ENCODE results near the gene U2AF1L4.

DNA sequence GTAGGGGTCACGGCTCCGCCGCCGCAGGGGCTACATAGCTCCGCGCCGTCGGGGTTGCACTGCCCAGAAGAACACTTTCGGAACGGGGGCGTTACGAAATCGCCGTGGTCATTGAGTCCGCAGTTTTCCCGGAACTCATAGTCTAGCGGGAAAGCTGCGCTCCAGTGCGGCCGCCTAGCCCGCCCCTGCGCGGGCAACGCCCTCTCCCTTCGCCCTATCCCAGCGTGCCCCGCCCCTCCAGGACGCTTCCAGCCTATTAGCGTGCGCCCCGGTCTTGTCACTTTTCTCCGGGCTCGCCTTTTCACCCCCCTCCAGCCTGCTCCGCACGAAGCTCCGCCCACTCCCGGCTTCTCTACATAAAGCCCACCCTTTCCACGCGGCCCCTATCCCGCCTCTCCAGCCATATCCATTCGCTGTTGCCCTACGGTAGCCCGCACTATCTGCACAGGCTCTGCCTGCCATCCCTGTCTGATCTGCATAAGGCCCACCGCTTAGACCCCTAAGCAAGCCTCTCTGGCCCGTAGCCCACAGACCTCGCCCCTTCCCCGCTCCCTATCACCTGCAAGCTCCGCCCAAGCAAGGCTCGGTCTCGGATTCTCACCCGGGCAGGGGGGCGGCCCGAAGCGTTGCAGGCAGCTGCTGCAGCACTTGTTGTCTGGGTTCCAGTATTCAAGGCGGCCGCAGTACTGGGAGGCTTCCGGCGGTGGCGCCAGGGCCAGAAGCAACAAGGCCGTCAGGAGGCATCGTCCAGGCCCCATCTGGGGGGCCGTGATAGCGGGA, 4.6 kb downstream of the U2AF1L4 start:
- TF ChIP-seq POLR2A (IDR thresholded peaks at IDR 0.05; ENCODE audit: low read depth, low read length) (peak; percentile 72; the same call in 1 of the 2 replicates), TAF1 (IDR thresholded peaks at IDR 0.05; ENCODE audit: borderline replicate concordance, low read depth, low read length) (peak; percentile 44; the same call in 1 of the 2 replicates), POLR2AphosphoS5 (IDR thresholded peaks at IDR 0.05; ENCODE audit: low read depth, low read length) (peak; percentile 79; the same call in 1 of the 2 replicates)

Measured in GM12892 (cell line).